Subcutaneous adipose tissue (tissue), 4 donors: Measurements from ENCODE around the gene CCL2. TPM values are rescaled to one million over a fixed set of nuclear protein-coding genes. Genes with fewer than 3 reads are reported as not detected.

ENCODE experiments used
- total RNA-seq, 4 donors: library from RNA; depleted of rRNA; stranded (reverse); fragments of >200 nt; gene quantifications; one replicate each; pipeline ENCODE4 v1.1.0, GENCODE V29; 2016
- TF ChIP-seq, protein P1 (sequence below): fragments of 450-650 bp; IDR thresholded peaks from one replicate; pipeline ENCODE4 v1.5.1; 2016; ENCODE audit warnings: low read depth, mild to moderate bottlenecking, control low read depth, antibody characterized with exemption, moderate library complexity

CCL2 gene
- total RNA-seq, 4 donors from 2014 or later: 7.9 to 24.3 (median 24.1) TPM; not detected in 1

DNA sequence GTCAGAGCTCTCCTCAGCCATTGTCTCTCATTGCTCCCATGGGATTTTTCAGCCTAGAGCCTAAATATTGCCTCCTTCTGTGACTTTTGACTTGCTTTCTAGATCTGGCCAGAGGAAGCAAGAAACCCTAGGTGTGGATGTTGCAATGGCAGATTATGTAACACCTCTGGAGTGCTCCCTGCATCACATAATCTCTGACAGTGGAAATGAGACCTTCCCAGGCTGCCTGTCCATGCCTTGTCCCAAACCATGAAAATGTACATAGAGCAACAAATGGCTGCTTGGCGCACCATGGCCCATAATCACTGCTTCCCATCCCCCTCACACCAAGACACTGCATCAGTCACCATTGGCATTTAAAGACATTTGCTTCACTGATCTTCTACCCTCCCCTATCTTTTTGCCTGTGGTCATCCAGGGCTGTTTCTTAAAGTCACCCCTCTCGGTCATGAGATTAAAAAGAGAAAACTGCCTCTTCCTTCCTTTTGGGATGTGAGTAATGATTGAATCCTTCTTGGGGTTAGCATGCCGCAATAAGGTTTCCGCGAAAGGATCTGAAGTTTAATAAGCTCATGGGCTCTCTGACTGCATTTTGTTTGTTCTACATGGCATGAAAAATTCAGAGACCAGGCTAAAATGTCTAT lies 34.2 kb upstream of the CCL2 start:
- TF ChIP-seq, protein P1, sequence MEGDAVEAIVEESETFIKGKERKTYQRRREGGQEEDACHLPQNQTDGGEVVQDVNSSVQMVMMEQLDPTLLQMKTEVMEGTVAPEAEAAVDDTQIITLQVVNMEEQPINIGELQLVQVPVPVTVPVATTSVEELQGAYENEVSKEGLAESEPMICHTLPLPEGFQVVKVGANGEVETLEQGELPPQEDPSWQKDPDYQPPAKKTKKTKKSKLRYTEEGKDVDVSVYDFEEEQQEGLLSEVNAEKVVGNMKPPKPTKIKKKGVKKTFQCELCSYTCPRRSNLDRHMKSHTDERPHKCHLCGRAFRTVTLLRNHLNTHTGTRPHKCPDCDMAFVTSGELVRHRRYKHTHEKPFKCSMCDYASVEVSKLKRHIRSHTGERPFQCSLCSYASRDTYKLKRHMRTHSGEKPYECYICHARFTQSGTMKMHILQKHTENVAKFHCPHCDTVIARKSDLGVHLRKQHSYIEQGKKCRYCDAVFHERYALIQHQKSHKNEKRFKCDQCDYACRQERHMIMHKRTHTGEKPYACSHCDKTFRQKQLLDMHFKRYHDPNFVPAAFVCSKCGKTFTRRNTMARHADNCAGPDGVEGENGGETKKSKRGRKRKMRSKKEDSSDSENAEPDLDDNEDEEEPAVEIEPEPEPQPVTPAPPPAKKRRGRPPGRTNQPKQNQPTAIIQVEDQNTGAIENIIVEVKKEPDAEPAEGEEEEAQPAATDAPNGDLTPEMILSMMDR: no peak

DNA sequence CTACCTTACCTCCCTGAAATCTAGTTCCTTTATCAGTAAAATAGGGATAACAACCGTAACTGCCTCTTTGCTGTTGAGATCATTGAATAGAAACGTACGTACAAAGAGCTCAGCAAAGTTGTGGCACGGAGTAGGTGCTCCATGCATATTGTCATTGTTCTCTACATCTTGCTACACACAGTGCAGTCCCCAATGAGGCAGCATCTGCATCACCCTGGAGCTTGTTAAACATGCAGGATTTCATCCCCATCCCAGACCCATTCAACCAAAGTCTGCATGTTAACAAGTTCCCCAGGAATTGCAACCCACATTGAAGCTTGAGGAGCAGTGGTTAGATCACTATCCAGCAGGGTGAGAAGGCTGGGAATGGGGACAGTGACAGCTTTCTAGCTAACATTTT lies 33.7 kb upstream of the CCL2 start:
- TF ChIP-seq, protein P1: no peak

DNA sequence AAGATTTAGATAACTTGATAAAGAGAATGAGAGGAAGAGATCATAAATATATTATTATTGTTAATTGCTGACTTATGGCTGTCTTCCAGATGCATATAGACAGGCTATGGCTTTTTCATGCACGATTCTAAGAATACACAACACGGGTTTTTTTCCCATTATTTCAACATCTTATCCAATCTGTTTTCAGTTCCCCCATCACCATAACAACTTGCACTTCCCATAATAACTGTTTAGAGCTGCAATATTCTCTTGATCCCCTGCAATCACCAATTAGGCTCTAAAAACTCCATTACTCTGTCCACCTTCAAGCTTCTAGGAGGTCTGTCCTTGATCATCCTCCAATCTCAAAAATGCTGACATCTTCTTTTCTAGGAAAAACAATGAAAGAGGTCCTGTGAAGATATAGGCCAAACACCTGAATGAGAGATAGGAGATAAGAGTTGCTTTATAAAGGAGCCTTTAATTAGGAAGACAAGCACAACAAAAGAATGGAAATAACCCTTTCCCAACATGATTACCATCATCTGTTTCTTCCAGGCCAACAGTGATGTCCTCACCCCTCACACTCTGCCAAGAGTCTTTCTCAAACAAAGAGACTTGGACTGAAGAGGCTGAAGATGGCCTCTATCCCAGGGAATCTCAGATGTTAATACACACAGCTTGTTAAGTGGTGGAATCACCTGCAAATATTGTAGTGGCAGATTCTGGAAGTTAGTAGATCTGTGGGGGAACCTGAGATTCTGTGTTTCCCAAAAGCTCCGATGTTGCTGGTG lies 32.2 kb upstream of the CCL2 start:
- TF ChIP-seq, protein P1: no peak

DNA sequence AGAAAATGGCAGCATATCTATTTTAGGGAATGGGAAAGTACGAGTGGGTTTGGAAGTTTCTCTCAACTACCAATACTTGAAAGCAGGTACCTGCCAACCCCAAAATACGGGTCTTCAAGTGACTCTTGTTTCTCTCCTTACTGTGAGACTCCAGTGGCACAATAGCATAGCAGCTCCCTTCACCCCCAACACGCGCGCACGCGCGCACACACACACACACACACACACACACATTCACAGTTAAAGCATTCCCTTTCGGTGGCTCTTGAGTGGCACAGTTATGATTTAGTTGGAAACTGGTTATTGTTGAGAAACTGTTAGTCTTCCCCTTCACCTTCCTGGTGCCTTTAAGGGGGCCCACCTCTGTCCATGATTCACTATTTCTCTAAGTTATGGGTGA lies 30.0 kb upstream of the CCL2 start:
- TF ChIP-seq, protein P1: no peak

DNA sequence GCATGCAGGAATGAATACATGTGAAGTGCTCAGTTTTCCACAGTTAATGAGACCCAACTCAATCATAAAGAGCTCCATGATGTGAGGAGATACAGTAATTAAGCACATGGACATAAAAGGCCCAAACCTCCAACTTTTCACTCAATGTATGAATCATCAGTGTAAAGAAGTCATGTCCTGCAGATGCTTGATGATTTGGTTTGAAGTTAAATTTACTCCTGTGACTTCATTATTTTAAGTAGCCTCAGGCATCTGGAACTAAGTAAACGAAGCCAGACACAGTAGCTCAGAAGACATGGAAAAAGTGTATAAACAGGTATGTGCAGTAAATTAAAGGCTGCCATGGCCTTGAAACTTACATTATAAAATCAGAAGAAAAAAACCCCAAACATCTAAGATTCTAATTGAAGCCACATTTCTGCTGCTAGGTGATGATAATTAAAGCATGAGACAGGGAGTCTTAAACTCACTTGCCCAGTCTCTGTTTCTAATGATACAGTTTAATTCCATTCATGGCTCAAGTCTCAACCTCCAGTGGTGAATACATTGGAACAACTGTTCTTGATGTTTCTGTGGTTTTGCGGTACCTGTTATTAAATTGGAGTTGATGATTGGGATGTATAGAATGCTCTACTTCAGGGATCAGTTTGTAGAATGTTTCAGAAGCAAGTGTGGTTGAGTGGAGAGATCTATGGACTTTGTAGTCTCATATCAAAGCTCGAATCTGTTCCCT lies 28.9 kb upstream of the CCL2 start:
- TF ChIP-seq, protein P1: no peak

DNA sequence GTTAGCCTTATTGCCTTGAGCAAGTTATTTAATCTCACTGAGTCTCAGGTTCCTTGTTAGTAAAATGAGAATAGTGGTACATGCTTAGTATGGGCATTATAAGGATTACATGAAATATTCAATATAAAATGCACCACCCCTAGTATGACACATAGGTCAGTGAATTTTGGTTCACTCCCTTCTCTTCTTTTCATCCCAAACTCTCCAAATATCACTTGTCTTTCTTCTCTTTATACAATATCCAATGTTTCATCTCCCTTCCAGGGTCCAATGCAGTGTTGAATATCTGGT lies 28.4 kb upstream of the CCL2 start:
- TF ChIP-seq, protein P1: no peak

DNA sequence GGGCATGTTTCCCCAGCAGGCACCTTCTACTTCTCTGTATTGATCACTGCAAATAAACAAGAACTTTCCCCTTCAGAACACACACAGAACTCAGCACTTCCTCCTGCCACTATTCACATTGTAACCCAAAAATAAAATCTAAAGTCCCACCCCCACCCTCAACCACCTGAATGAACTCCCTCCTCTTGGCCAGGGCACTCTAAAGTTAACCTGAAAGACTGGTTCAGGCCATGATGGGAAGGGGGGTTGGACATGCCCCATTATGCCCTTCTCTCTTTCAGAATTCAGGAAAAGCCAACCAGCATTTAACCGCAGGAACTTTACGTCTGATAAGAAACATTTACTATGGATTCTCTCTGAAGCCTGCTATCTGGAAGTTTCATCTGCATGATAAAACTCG lies 27.4 kb upstream of the CCL2 start:
- TF ChIP-seq, protein P1: no peak
